Femur (tissue), 1 donor: Measurements from ENCODE around the gene TBL1XR1.

Source experiments
- DNase-seq: peaks from one replicate; pipeline ENCODE4 v3.0.0-alpha.2; 2017

The TBL1XR1 gene

DNA sequence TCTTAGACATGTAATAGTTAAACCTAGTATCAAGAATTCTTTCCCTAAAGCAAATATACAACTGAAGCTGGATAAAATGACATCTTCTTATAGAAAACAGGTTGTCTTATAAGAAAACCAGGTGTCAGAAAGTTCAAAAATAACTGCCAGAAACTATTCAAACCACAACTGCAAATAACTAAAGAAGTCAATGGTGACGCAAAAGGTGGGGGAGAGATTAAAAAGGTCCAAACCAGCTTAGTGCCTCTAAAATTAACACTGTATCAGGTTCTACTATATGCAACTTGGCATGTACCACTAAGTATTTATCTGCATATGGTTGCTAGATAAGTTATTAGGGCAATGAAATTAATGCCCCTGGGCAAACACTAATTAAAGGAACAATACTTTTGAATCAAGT, 136.8 kb downstream of the TBL1XR1 start:
- DNase-seq = no peak

DNA sequence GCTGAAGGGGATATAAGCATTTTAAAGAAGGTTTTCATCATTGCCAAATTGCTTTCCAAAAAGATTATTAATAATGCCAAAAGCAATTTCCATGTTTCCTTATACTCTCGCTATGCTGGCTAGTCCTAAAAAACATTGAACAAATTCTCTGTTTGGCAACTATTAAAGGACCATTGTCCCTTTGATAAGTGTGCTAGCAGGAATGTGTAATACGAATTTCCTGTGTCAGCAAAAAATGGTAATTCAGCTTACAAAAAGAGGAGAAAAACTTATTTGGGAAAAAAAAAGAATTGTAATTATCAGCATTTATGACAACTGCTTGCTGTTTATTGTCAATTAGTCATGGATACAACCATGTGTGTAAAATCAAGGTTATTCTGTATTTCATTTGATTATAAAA, 138.6 kb downstream of the TBL1XR1 start:
- no peak for DNase-seq

DNA sequence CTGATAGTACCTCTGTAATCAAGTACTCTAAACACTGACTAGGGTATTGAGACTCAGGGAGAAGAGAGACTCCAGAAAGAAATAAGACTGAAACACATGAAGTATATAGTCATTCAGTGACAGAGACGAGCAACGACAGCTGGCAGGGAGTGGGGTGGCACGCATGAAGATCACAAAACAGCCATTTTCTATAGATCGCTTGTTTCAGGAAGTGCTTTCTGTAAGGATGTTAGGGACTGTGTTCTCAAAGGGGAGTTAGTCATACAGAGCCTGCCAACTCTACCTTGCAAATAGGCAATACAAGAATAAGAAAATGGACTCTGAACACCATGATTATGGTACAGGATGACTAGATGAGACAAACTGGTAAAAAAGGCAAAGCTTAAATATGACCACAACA, 139.5 kb downstream of the TBL1XR1 start:
- DNase-seq = peak; percentile 43

DNA sequence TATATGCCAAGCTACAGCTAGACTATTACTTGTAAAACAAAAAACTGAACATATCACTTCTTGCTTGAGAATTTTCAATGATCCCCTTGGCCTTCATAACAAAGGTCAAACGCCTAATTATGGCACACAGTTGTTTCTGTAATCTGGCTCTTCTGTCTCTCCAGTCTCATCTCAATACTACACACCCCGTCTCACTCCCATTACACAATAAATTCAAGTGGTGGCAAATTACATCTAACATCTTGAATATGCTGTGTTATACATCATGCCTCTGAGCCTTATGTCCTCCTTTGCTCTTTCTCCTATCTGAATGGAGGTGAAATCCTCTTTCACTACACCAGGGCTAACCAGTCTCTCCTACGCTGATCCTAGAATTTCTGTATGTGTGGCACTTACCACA, 140.4 kb downstream of the TBL1XR1 start:
- no peak for DNase-seq

DNA sequence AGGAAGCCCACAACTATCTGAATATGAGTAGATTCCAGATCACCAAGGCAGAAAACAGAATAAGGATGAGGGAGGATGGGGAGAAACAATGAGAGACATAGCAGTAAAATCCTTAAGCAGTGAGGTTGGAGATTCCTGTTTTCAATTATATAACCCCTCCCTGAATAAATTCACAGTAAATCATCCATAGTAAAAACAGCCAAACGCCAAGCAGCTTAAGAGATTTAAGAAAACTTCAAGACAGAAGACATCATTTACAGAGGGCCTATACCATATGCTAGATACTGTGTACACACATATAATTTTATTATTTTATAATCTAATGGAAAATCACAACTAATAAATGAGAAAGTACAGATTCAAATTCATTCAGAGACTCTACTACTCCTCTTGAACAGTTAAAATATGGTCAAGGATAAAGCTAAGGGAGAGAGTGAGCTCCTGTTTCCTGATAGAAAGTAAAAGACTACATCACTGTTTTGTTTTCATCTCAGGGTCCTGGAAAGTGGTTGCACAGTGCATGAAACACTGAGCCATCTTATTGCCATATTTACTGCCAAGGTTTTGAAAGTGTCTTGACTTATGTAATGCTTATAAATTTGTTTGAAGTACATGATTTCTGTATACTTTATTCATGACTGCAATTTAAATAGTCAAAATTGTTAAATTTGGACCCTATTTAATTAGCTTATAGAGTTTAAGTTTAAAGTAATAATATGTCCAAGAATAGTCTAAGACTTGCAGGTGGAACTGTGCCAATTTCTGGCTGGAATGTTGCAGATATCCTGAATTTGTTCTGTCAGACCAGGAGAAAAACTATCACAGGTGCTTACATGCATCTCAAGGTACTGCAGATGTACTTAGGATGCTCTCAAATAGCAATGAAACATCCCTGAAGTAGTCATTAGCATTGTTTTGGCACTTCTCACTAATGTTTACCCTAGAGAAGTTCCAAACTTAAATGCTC, 141.4 kb downstream of the TBL1XR1 start:
- DNase-seq = no peak

DNA sequence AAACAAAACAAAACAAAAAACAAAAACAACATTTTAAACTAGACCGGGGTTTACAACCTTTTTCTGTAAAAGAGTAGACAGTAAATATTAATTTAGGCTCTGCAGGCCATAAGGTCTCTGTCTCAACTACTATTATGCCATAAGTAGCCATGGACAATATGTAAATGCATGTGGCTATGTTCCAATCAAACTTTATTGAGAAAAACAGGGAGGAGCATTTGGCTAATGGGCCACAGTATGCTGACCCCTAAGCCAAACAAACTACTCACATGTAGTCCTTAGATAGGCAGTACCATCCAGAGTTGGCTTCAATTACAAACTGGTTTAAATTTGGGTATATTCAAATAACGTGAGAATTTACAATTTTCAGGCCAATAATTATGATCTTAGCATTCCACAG, 144.2 kb downstream of the TBL1XR1 start:
- no peak for DNase-seq

DNA sequence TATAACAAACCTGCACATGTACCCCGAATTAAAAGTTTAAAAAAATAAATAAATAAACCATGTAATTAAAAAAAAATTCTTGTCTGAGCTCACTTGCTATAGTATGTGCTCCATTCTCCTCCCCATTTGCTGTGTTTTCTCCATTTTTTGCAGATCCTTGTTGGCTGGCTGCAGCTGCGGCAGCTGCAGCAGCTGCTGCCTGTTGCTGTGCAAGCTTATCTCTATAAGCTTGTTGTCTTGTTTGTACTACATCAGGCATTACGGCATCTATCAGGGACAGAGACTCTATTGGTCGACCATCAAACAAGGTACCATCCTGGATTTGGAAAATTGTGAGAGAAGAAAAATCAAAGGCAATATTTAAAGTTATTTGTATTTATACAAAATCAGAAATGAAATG, 145.9 kb downstream of the TBL1XR1 start:
- peak; percentile 56 for DNase-seq

DNA sequence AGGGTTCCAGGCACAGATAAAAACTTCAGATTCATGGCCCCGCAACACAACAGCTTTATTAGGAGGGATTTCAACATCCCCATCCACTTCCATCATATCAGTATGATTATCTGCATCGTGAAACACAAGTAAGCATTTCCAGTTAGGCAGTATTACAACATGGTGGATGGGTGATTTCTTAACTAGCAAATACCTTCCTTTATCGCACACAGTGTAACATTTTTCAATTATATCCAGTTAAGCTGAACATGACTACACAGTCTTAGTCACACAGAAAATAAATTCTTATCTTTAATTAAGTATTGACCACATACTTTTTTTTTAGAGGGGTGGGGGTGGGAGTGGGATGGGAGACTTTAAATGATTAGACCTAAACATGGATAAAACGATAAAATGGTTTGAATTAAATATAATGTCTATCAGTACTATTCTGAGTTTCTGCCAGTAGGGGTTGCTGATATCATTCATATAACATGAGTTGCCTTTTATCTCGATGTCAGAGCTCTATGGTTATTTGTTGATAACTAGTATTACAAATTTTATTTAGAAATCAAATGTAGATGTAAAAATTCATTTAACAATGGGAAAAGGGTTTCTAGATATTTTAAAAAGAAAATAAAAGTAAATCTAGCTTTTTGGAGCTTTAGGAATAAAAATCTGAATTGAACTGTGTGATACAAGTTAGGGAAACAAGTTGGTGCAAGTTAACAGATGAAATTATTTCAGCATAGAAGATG, 146.6 kb downstream of the TBL1XR1 start:
- DNase-seq = no peak

DNA sequence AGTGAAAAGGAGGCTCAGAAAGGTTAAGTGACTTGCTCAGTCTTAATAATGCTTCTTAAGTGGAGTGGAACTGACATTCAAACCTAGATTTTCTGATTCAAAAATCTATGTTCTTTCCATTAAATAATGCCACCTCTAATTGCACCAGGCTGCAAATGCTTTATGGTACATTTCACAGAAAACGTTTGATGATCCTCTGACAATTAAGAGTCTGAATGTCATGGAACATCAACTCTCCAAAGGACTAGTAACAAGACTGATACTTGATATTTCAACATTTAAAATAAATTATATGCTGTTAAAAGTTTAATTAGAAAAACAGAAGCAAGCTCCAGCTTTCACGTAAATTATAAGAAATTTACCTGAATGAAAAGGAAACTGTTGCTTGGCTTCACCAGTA, 151.5 kb downstream of the TBL1XR1 start:
- no peak for DNase-seq

DNA sequence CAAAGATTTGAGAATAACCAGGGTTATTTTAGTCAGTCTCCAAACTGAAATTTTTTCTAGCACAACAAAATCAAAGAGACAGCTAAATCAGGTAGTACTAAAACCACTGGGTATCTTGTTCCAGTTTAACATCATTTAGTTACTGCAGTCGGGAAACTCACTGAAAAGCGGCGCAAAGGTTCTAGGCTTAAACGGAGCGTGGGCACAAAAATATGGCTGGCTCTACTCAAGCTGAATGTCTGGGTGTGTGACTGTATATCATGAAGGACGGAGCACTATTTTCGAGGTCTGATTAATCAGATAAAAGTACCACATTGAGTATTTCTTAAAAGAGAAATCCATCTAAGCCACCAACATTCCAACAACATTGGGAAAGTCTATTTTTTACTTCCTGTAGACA, 152.1 kb downstream of the TBL1XR1 start:
- no peak for DNase-seq

DNA sequence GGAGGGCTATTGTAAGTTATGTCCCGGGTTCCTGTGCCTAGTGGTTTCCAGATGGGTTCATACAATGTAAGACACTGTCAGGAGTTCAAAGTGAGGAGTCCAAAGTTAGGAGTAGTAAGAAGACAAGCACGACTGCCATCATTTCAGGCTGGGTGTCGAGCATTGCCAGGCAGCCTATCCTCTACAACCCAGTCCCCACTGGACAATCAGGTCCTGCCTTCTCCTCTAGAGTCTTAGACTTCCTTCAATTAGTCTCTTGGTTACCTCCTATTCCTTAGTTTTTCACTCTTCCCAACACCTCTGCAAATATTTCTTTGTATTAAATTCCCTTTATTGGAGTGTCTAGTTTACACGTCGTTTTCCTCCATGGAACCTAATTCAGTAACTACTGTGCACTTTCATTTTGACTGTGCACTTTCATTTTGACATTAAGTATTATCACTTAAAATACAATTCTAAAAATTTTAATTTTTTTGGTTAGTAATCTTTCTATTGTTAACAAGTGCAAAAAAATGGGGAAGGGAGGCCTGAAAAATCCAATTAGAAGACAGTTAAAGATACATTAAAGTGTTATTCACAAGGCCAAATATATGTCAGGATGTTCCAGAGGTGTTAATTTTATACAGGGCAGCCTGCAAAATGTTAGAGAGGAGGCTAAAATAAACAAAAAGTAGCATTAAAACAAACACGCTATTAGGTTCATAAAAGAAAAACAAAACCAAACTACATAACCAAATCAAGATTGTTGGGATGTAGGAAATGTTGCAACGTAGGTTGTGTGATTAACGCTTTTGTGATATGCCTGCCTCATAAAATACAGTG, 155.3 kb downstream of the TBL1XR1 start:
- no peak for DNase-seq

DNA sequence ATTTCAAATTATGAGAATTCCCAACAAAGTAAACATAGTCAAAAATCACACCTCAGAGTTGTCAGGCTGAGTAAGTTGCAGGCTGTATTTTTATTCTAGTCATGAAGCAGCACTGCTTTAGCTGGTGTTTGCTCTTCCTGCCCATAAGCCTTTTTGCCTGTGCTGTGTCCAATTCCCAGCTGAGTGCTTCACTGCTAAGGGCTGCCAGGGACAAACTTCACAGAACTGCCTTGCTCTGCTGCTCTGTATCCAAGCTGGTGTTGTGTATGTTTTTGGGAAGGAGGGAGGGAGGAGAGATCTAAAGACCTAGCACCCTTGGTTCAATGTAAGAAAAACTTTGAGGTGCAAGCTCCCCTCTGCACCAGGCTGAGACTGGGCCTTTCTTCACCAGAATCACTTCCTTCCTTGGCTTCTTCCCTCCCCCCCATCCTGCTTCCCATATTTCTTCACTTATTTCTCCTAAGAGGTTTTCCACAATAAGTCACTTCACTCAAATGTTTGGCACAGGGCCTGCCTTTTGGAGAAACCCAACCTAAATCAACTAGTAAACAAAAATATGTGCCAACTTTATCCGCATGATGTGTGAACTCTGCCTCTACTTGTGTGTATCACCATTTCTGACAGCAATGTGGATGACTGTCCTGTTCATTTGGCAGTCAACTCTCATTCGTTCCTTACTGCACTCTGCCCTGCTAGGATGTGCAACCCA, 156.1 kb downstream of the TBL1XR1 start:
- DNase-seq = peak; percentile 36

DNA sequence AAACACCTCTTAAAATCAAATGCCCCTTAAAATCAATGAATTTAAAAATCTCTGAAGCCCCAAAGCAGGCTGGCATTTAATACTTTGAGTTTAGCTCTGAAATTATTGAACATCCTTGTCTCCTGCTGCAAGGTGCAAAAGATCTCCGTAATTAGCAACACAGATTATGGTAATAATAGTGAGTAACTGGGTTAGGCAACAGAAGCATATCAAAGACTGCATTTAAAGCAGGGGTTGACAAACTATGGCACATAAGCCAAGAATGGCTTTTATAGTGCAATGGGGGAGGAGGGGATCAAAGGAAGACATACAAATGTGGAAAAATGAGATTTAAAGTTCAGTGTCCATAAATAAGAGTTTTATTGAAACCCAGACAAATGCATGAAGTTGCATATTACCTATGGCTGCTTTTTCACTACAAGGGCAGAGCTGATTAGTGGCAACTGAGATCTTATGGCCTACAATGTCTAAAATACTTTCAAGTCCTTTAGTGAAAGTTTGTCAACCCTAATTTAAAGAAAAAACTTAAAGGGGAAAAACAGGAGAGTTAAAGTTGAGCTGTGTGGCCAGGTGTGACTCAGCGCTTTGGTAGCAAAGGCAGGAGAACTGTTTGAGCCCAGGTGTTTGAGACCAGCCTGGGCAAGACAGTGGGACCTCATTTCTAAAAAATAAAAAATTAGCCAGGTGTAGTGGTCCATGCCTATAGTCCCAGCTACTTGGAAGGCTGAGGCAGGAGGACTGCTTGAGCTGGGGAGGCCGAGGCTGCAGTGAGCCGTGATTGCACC, 157.6 kb downstream of the TBL1XR1 start:
- DNase-seq = no peak

DNA sequence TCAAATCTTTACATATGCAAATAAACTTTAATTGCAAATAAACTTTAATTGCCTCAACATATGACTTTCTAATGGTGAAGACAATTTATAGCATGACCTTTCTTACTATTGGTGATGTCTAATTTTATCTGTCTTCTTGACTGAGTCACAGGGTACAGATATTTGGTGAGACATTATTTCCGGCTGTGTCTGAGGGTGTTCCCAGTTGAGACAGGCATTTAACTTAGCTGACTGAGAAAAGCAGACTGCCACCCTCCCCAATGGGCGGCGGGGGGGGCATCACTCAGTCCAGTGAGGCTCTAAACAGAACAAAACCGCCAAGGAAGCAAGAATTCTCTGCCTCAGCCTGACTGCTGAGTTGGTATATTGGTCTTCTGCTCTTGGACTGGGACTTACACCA, 160.0 kb downstream of the TBL1XR1 start:
- DNase-seq = no peak

DNA sequence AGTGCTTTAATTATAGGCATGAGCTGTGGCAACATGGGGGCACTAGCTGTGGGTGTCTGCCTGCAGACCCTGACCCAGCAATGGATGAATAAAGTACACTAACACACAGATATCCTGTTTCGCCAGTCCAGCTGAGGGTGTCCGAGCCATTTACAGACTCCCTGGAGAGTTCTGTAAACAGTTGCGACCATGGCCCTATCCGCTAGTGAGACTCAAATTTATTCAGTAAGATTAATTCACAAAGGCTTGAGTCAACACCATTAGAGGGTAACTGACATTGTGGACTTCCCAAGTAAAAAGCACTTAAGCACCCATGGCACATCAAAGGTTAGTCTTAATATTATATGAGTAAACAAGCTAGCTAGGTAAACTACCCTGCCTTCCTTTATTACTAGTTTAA, 161.6 kb downstream of the TBL1XR1 start:
- DNase-seq = no peak

DNA sequence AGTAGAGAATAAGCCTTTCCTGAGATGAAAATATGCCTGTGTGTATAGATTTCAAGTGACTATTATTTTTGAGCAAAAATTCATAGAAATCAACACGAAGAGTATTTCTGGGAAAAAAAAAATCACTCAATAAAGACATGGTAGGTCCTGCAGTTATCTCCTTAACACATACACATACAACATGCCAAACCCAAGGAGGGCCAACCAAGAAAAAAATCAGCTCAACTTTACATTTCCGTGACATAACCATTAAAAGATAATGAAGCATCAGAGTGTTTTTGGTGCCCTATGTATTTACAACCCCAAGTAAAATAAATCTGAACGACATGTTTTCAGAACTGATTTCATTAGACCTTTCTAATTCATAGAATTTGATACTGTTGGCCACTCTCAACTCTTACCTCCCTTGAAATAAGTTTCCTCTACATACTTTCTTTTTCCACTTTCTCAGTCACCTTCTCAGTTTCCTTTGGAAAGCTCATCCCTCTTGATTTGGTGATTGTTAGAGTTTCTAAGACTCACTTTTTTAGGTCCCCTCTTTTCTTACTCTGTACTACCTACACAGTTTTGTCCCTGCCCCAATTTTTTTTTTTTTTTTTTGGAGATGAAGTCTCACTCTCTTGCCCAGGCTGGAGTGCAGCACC, 162.3 kb downstream of the TBL1XR1 start:
- DNase-seq = no peak

DNA sequence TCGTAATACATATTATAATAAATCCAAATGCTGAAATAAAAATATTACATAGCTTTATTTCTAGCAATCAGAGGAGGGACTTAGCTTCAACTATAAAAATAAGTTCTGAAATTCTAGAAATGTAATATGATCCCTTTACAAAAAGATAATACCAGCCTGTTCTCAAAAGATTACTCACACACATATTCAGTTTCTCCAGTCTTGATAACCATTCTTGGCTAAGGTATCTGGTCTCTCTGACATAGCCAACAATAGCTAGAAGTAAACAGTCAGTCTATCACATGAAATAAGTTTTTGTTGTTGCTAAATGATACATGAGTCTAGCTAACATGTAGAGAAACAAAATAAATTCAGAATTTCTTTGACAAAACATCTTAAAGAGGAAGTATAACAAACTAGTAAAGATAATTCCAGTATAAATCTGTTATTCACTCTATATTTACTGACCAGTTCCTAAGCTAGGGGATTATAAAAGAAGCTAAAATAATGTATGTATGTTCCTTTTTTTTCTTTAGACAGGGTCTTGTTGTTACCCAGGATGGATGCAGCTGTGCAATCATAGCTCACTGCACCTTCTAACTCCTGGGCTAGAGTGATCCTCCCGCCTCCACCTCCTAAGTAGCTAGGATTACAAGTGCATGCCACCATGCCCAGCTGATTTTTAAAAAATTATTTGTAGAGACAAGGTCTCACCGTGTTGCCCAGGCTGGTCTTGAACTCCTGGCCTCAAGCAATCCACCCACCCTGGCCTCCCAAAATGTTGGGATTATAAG, 170.6 kb downstream of the TBL1XR1 start:
- DNase-seq = no peak

DNA sequence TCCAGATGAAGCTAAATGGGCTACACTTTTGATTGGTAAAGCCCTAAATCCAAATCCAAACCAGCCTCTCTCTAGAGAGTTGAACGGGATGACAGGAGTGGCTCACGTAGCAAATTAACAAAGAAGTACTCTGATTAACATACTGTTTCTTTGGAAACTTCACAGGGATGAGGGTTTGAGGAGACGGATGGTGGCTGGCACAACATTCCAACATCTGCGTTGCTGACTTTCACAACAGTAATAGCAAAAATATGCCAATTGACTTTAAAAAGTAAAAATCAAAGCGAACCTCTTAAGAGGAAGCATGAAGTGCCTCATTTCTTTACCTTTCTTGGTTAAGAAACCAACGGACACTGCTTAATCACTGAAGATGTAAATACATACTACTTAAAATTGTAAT, 181.4 kb downstream of the TBL1XR1 start:
- DNase-seq = no peak

DNA sequence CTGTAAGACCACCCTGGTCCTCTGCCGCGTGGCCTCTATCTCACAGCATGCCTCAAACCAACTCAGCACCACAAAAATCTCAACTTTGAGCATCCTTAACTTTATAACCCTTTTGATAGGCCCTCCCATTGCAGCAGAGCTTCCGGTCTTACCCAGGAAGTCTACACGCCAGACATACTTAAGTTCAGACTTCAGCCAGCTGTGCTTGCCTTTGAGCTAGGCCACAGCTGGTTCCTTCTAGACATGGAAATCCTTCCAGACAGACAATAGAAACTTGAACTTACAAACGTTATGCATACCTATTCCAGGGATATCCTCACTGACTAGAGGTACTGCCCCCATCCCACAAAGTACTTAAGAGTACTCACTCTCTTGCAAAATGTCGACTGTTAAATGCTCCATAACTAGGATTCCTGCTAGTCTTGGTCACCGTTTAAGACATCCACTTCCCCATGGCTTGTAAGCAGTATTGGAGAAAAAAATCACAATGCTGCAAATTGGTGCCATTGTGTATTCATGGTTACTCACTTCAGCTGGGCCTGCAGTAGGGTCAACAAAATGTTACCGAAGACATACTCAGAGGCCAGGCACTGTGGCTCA, 183.5 kb downstream of the TBL1XR1 start:
- DNase-seq = no peak
